HG02588 (cell line): Measurements from ENCODE around the gene GLYATL3.

Experiments used
- ATAC-seq: cut with Tn5 transposase; IDR thresholded peaks from one replicate; pipeline ENCODE4 v1.9.1; 2021; ENCODE audit warnings: mild to moderate bottlenecking, moderate library complexity; ENCODE audit not compliant: unreplicated experiment

GLYATL3 gene

GRCh38 chr6:49543087-49543858 lies 43.5 kb downstream of the GLYATL3 start:
- ATAC-seq = no peak

- ATAC-seq = no peak
Measured at GRCh38 chr6:49546331-49546730, 46.6 kb downstream of the GLYATL3 start.

- ATAC-seq = no peak
Measured at GRCh38 chr6:49548613-49549304, 49.0 kb downstream of the GLYATL3 start.

- no peak for ATAC-seq
Measured at GRCh38 chr6:49549691-49550491, 50.2 kb downstream of the GLYATL3 start.

- peak; percentile 61 for ATAC-seq
Measured at GRCh38 chr6:49550492-49551077, 50.9 kb downstream of the GLYATL3 start, which contains the start of gene C6orf141. Gene C6orf141, plus strand, starts transcription at chr6:49550668. Its CDS starts 125 bp downstream, at chr6:49550793.

GRCh38 chr6:49551078-49551865 lies 51.5 kb downstream of the GLYATL3 start:
- peak; percentile 42 for ATAC-seq

- ATAC-seq = peak; percentile 45
Measured at GRCh38 chr6:49551866-49552129, 52.1 kb downstream of the GLYATL3 start.

- no peak for ATAC-seq
Measured at GRCh38 chr6:49552596-49552995, 52.9 kb downstream of the GLYATL3 start.

GRCh38 chr6:49553384-49553783 lies 53.7 kb downstream of the GLYATL3 start:
- ATAC-seq = no peak

- ATAC-seq = no peak
Measured at GRCh38 chr6:49555951-49556350, 56.2 kb downstream of the GLYATL3 start.

- ATAC-seq = no peak
Measured at GRCh38 chr6:49556429-49556837, 56.7 kb downstream of the GLYATL3 start.

- ATAC-seq = no peak
Measured at GRCh38 chr6:49557177-49557576, 57.5 kb downstream of the GLYATL3 start.

GRCh38 chr6:49558238-49558637 lies 58.5 kb downstream of the GLYATL3 start:
- no peak for ATAC-seq

- no peak for ATAC-seq
Measured at GRCh38 chr6:49563006-49563886, 63.5 kb downstream of the GLYATL3 start.

- ATAC-seq = no peak
Measured at GRCh38 chr6:49564552-49564951, 64.8 kb downstream of the GLYATL3 start.

GRCh38 chr6:49565261-49565660 lies 65.5 kb downstream of the GLYATL3 start:
- ATAC-seq = no peak

GRCh38 chr6:49565855-49566254 lies 66.1 kb downstream of the GLYATL3 start:
- ATAC-seq = no peak

- no peak for ATAC-seq
Measured at GRCh38 chr6:49570474-49571079, 70.9 kb downstream of the GLYATL3 start.

GRCh38 chr6:49576618-49577017 lies 76.9 kb downstream of the GLYATL3 start:
- ATAC-seq = no peak
